GM18870 (cell line): ENCODE results near the gene SNAPC5.

ENCODE experiments used
- ATAC-seq: cut with Tn5 transposase; IDR thresholded peaks from one replicate; pipeline ENCODE4 v1.9.1; 2021; ENCODE audit warnings: moderate library complexity; ENCODE audit not compliant: unreplicated experiment

Gene SNAPC5

DNA sequence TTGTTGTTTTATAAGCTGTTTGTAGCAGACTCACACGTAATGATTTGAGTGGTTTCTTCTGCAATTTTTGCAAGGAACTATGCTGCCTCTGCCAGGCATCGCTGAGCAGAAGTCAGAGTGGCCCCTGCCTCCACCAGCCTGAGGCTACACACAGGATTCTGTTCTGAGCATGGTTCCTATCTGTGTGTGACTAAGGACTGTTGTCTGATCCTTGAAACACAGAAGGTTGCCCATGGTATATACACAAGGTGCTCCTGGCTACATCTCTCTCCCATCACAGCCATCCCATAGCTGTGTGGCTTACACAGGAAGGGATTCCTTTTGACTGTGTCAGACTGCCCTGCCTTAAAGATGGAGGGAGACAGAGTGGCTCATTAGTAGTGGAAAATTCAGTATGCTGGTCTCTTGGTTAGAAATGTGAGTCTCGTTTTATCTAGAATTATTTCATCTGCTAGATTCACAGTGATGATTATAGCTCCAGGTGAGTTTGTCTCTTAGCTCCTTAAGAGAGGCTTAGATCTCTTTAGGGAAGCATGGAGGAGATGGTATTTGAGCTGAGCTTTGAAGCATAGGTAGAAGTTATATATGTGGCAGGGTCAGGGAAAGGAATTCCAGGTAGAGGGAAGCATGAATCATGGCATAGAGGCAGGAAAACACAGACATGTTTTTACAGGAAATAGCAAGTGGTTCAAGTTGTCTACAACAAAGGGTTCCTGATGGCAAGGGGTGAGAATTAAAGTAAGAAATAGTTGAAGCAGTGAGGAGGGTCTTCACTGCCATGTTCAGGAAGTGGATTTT, 37.5 kb downstream of the SNAPC5 start:
- ATAC-seq = no peak

DNA sequence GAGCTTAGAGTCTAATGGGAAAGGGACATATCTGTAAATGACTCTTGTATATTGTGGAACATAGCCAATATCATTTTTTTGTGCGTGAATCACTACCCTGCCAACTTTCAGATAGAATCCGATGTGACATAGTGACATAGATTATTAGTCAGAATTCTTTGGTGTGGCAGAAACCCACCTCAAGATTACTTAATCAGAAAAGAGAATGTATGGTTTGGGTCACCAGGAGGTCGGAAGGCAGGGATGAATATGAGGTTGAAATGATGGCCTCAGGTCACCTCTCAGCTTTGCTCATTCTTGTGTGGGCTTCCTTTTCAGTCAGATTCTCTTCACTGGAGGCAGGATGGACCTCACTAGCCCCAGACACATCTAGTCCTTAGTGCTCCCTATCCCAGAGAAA, 41.4 kb downstream of the SNAPC5 start:
- ATAC-seq = no peak

DNA sequence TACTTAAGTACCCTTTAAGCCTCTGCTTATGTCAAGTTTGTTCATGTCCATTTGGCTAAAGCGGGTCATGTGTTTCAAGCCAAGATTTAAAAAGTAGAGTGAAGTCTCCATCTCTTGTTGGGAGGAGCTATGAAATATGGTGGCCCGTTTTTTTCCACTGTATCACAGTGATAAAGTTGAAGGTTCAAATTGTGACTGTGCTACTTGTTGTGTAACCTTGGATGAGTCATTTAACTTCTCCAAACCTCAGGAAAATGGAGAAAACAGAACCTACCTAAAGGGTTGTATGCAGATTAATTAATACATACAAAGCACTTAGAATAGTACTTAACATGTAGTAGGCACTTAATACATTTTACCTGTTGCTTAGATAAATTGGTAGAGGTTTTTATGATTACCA, 43.4 kb downstream of the SNAPC5 start:
- no peak for ATAC-seq

DNA sequence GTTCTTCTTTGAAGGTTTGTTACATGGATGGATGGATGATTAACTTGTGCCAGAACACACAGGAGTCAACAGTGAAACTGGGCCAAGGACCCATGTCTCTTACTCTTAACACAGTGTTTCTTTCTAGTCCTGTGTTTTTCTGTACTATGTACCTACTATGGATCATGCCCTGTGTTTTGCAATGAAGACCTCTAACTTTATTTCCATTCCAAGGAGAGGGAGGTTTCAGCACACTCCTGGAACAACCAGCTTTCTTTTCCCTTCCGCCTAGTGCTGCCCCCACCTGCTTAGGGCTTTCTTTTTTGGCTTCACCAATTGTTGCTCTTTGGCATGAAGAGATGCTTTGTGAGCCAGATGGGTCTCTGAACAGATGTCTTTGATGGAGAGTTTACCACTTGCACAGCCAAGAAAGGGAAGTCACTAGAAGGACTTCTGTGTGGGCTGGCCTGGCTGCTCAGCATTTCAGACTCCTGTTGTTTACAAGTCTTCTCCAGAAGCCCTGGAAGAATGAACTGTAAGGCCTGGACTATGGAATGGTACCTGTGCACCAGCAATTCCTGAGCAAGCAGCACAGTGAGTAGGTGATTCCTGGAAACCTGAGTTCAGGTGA, 44.5 kb downstream of the SNAPC5 start:
- ATAC-seq = no peak

DNA sequence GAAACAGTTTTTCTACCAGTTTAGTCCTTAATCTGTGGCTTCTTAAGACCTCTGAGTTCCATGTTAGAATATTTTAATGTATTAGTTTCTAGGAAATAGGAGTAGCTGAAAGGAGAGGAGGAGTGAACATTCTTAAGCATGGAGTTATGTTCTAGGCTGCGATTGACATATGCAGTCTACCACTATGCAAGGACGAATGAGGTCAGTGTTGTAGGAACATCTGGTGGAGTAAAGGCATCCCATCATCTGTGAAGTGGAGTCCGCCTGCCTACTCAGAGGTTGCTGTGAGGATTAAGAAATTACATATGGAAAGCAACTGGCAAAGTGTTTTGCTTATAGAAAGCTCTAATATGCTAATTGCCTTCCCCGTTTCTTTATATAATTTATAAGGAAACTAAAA, 45.1 kb downstream of the SNAPC5 start:
- ATAC-seq = no peak
